NCI-H128 (cell line): Measurements from ENCODE around the gene CDCA7.
"Not testable (repeated sequence)": the region's sequence is repeated elsewhere in the genome, so short reads cannot be mapped to it uniquely, and the experiment has no call there.

Source experiments
- DNase-seq: peaks from one replicate; lab custom pipeline; 2025; ENCODE audit not compliant: unreplicated experiment; lab: John Stamatoyannopoulos, UW

CDCA7 gene

GRCh38 chr2:173354582-173355131, at the start of gene CDCA7:
CDCA7 (plus strand) TSS chr2:173354872; CDS start chr2:173354964, 92 bp downstream.
- peak; percentile 37 for DNase-seq

GRCh38 chr2:173305303-173305702, 49.4 kb upstream of the CDCA7 start:
- no peak for DNase-seq

- no peak for DNase-seq
Observed at GRCh38 chr2:173307293-173307692, 47.4 kb upstream of the CDCA7 start.

GRCh38 chr2:173309370-173309769, 45.3 kb upstream of the CDCA7 start:
- not testable (repeated sequence) for DNase-seq

- DNase-seq = no peak
Observed at GRCh38 chr2:173311844-173312606, 42.6 kb upstream of the CDCA7 start.

- no peak for DNase-seq
Observed at GRCh38 chr2:173323371-173323770, 31.3 kb upstream of the CDCA7 start.

GRCh38 chr2:173326806-173327205, 27.9 kb upstream of the CDCA7 start:
- no peak for DNase-seq

GRCh38 chr2:173327421-173327820, 27.3 kb upstream of the CDCA7 start:
- DNase-seq = no peak

- not testable (repeated sequence) for DNase-seq
Observed at GRCh38 chr2:173333003-173333402, 21.7 kb upstream of the CDCA7 start.

GRCh38 chr2:173339807-173340206, 14.9 kb upstream of the CDCA7 start:
- DNase-seq = no peak

GRCh38 chr2:173343921-173344320, 10.8 kb upstream of the CDCA7 start:
- no peak for DNase-seq

GRCh38 chr2:173346035-173346434, 8.6 kb upstream of the CDCA7 start:
- no peak for DNase-seq

GRCh38 chr2:173347305-173348168, 7.1 kb upstream of the CDCA7 start:
- peak; percentile 44 for DNase-seq

- DNase-seq = no peak
Observed at GRCh38 chr2:173349287-173349686, 5.4 kb upstream of the CDCA7 start.

GRCh38 chr2:173350383-173350782, 4.3 kb upstream of the CDCA7 start:
- no peak for DNase-seq

- DNase-seq = no peak
Observed at GRCh38 chr2:173351879-173352278, 2.8 kb upstream of the CDCA7 start.

- no peak for DNase-seq
Observed at GRCh38 chr2:173353556-173353955, 1.1 kb upstream of the CDCA7 start.

- DNase-seq = no peak
Observed at GRCh38 chr2:173354073-173354581, 545 bp upstream of the CDCA7 start.

GRCh38 chr2:173355132-173355865, 627 bp downstream of the CDCA7 start:
- DNase-seq = no peak

- no peak for DNase-seq
Observed at GRCh38 chr2:173355866-173356508, 1.3 kb downstream of the CDCA7 start.
